ENCODE results near the gene NFE2L3. TPM values are rescaled to one million over a fixed set of nuclear protein-coding genes. Genes with fewer than 3 reads are reported as not detected.

The NFE2L3 gene
- total and polyA plus RNA-seq, 9 of the 15 experiments (the other 6 are each of a cell fraction or from before 2014, with no cell fraction given) = 2.9 to 16.9 (median 12.4) TPM

DNA sequence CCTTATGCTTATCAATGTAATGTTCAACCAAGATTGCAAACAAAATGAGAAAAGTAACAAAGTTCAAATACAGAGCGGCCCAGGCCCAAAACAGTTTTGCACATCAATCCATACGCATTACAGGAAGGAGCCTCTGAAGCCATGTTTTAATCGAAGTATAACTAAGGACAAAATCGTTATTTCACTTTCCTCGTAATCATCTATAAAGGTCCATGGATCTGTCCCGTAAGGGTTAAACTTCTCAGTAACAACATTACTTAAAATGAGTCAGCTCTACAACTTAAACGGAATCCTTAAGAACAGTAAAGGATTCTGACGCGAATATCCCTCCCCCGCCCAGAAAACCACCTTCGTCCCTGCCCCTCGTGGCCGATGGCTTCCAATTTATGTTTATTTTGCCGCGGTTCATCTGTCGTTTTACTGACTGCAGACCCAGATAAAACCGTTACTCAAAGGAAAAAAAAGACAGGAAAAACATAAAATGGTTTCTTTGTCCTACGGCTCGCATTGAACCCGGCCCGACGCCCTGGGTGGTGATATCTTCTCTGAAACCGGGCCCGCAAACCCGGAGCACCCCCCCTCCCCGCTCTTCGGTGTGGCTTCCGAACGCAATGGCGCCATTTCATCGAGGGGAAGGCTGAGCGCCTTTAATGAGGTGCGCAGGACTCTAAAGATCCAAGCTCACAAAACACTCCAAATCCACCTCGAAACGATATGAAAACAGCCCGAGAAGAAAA, 47.5 kb downstream of the NFE2L3 start (continued):
- TF ChIP-seq AFF1 (IDR thresholded peaks at IDR 0.05; ENCODE audit: low read depth in 1 of 2, partially characterized antibody in 2 of 2) = peak in 1 of 2 experiments; percentile 67
- TF ChIP-seq FUS (optimal IDR thresholded peaks at IDR 0.05; ENCODE audit: low read depth, low read length) = peak; percentile 22
- peak; percentile 46; the same call in 1 of the 2 replicates for TF ChIP-seq THRAP3 (IDR thresholded peaks at IDR 0.05; ENCODE audit: borderline replicate concordance)
- TF ChIP-seq, protein P1, sequence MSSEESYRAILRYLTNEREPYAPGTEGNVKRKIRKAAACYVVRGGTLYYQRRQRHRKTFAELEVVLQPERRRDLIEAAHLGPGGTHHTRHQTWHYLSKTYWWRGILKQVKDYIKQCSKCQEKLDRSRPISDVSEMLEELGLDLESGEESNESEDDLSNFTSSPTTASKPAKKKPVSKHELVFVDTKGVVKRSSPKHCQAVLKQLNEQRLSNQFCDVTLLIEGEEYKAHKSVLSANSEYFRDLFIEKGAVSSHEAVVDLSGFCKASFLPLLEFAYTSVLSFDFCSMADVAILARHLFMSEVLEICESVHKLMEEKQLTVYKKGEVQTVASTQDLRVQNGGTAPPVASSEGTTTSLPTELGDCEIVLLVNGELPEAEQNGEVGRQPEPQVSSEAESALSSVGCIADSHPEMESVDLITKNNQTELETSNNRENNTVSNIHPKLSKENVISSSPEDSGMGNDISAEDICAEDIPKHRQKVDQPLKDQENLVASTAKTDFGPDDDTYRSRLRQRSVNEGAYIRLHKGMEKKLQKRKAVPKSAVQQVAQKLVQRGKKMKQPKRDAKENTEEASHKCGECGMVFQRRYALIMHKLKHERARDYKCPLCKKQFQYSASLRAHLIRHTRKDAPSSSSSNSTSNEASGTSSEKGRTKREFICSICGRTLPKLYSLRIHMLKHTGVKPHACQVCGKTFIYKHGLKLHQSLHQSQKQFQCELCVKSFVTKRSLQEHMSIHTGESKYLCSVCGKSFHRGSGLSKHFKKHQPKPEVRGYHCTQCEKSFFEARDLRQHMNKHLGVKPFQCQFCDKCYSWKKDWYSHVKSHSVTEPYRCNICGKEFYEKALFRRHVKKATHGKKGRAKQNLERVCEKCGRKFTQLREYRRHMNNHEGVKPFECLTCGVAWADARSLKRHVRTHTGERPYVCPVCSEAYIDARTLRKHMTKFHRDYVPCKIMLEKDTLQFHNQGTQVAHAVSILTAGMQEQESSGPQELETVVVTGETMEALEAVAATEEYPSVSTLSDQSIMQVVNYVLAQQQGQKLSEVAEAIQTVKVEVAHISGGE (CRISPR knock-in tag; IDR thresholded peaks at IDR 0.05) = peak in 1 of 3 experiments; percentile 49; a peak in 1 of 6 replicates
- TF ChIP-seq DPF2 (IDR thresholded peaks at IDR 0.05) = 0 out of 2 replicates have a peak, but pooled peaks have one; percentile 7
- peak; percentile 24 to 39; a peak in 2 of 4 replicates for TF ChIP-seq MNT (conservative IDR thresholded peaks at IDR 0.05)
- TF ChIP-seq FOXM1 (IDR thresholded peaks at IDR 0.05; ENCODE audit: low read depth) = peak; percentile 25; the same call in 1 of the 2 replicates
- TF ChIP-seq FOXM1 (CRISPR knock-in tag; IDR thresholded peaks at IDR 0.05; ENCODE audit: low read depth) = no peak
- TF ChIP-seq, protein P2, sequence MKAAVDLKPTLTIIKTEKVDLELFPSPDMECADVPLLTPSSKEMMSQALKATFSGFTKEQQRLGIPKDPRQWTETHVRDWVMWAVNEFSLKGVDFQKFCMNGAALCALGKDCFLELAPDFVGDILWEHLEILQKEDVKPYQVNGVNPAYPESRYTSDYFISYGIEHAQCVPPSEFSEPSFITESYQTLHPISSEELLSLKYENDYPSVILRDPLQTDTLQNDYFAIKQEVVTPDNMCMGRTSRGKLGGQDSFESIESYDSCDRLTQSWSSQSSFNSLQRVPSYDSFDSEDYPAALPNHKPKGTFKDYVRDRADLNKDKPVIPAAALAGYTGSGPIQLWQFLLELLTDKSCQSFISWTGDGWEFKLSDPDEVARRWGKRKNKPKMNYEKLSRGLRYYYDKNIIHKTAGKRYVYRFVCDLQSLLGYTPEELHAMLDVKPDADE (conservative IDR thresholded peaks at IDR 0.05; ENCODE audit: control insufficient read depth, low read depth, low read length) = no peak
- TF ChIP-seq ZNF347 (CRISPR knock-in tag; IDR thresholded peaks at IDR 0.05; ENCODE audit: low read depth) = no peak
